A549 (cell line): ENCODE measurements around the gene PIGS. TPM values are rescaled to one million over a fixed set of nuclear protein-coding genes. Genes with fewer than 3 reads are reported as not detected.
"Not testable (repeated sequence)": the region's sequence is repeated elsewhere in the genome, so short reads cannot be mapped to it uniquely, and the experiment has no call there.

Source experiments
- ATAC-seq, 2 experiments: fragments of 200-7000 bp in 1 of 2; fragments of >200 bp in 1 of 2; cut with Nextera tagmentation in 1 of 2; cut with Tn5 transposase in 1 of 2; 3 replicates each; pipeline versions ENCODE4 v1.8.0 to v1.9.1; 2018 to 2020; ENCODE audit warnings: mild to moderate bottlenecking in 1 of 2, moderate library complexity in 1 of 2
- CTCF ChIA-PET: fragments of 300-600 bp; sonication (Branson Sonifier 250); formaldehyde crosslinking; extraction: SDS; loops from one replicate; lab custom pipeline; 2021; ENCODE audit warnings: antibody characterized with exemption, inconsistent platforms; lab: Yijun Ruan, JAX
- POLR2A ChIA-PET: fragments of 350-600 bp; formaldehyde crosslinking; extraction: SDS; loops from one replicate; lab custom pipeline; 2021; ENCODE audit warnings: antibody characterized with exemption, inconsistent platforms; lab: Yijun Ruan, JAX
- DNase-seq, 2 experiments: peaks; one replicate each; pipeline versions ENCODE4 v3.0.0 to v3.0.0-alpha.2; 2011 to 2016; ENCODE audit warnings: low read depth in 1 of 2, low spot score in 1 of 2
- FAIRE-seq: peaks from 2 replicates; lab custom pipeline; 2011; peaks lifted over from hg19 to GRCh38; lab: Jason Lieb, UNC
- H3K27ac ChIP-seq, 2 experiments: fragments of >200 bp; sonication (Bioruptor Twin); formaldehyde crosslinking; 3 replicates each; pipeline ENCODE4 v1.5.1; 2016 to 2017
- H3K4me1 ChIP-seq: fragments of >200 bp; sonication (Bioruptor Twin); formaldehyde crosslinking; 3 replicates; pipeline ENCODE4 v1.6.1; 2016
- H3K4me2 ChIP-seq: fragments of >200 bp; sonication (Bioruptor Twin); formaldehyde crosslinking; 3 replicates; pipeline ENCODE4 v1.6.1; 2016
- H3K4me3 ChIP-seq: fragments of >200 bp; sonication (Bioruptor Twin); formaldehyde crosslinking; 3 replicates; pipeline ENCODE4 v1.5.1; 2016
- H3K9me3 ChIP-seq: fragments of >200 bp; sonication (Bioruptor Twin); formaldehyde crosslinking; 3 replicates; pipeline ENCODE4 v1.6.1; 2016
- CEBPB ChIP-seq, 2 experiments: fragments of >200 bp in 1 of 2; sonication (Bioruptor Twin) in 1 of 2; formaldehyde crosslinking in 1 of 2; IDR thresholded peaks; 2 replicates each; pipeline ENCODE4 v1.6.1; 2012 to 2016
- EHMT2 ChIP-seq: fragments of 200-600 bp; sonication (generic); IDR thresholded peaks from 2 replicates; pipeline ENCODE4 v1.6.1; 2016; ENCODE audit warnings: antibody characterized with exemption, low read depth, mild to moderate bottlenecking, moderate library complexity
- FOSL2 ChIP-seq, 2 experiments: fragments of 450-650 bp in 1 of 2; fragments of >200 bp in 1 of 2; sonication (Bioruptor Twin) in 1 of 2; formaldehyde crosslinking; IDR thresholded peaks; 2 replicates each; pipeline versions ENCODE4 v1.5.0 to v1.6.1; 2016 to 2020; ENCODE audit warnings: mild to moderate bottlenecking in 1 of 2, moderate library complexity in 1 of 2
- HMGXB4 ChIP-seq: fragments of 250-450 bp; sonication (Bioruptor Pico); IDR thresholded peaks from 2 replicates; pipeline ENCODE4 v1.5.0; 2021; ENCODE audit warnings: mild to moderate bottlenecking, moderate library complexity, borderline replicate concordance
- HOXB5 ChIP-seq: fragments of 250-450 bp; sonication (Bioruptor Pico); IDR thresholded peaks from 2 replicates; pipeline ENCODE4 v1.5.0; 2020; ENCODE audit warnings: mild to moderate bottlenecking, moderate library complexity
- JUN ChIP-seq, 2 experiments: fragments of >200 bp; sonication (Bioruptor Twin); formaldehyde crosslinking; IDR thresholded peaks; 2 replicates in 1 of 2; 3 replicates in 1 of 2; pipeline ENCODE4 v1.6.1; 2016 to 2017
- JUNB ChIP-seq: fragments of >200 bp; sonication (Bioruptor Twin); formaldehyde crosslinking; IDR thresholded peaks from 2 replicates; pipeline ENCODE4 v1.6.1; 2016
- NFE2L2 ChIP-seq: fragments of 150-350 bp; conservative IDR thresholded peaks from 2 replicates; pipeline ENCODE4 v1.6.1; 2014; ENCODE audit warnings: low read length
- PBX3 ChIP-seq: IDR thresholded peaks from 2 replicates; pipeline ENCODE4 v1.6.1; 2012
- RARB ChIP-seq: fragments of 250-450 bp; sonication (Bioruptor Pico); IDR thresholded peaks from 2 replicates; pipeline ENCODE4 v1.8.0; 2021; ENCODE audit warnings: mild to moderate bottlenecking, moderate library complexity
- RCOR1 ChIP-seq: fragments of 150-350 bp; IDR thresholded peaks from 2 replicates; pipeline ENCODE4 v1.6.1; 2014; ENCODE audit warnings: antibody characterized with exemption, low read length, low read depth
- RNF2 ChIP-seq: fragments of 200-600 bp; sonication (generic); IDR thresholded peaks from 2 replicates; pipeline ENCODE4 v1.6.1; 2016; ENCODE audit warnings: low read depth, mild to moderate bottlenecking, antibody characterized with exemption, moderate library complexity, borderline replicate concordance
- SREBF2 ChIP-seq: fragments of 450-650 bp; IDR thresholded peaks from 2 replicates; pipeline ENCODE4 v1.6.1; 2014; ENCODE audit warnings: mild to moderate bottlenecking, moderate library complexity
- TP53 ChIP-seq: fragments of 250-450 bp; sonication (Bioruptor Pico); IDR thresholded peaks from 2 replicates; pipeline ENCODE4 v1.5.0; 2021; ENCODE audit warnings: mild to moderate bottlenecking, moderate library complexity
- ZNF302 ChIP-seq: fragments of 250-450 bp; sonication (Bioruptor Pico); IDR thresholded peaks from 2 replicates; pipeline ENCODE4 v1.9.0; 2021; ENCODE audit warnings: inconsistent platforms, mild to moderate bottlenecking, moderate library complexity
- WGBS: methylation state at CpG from one replicate; pipeline ENCODE4 v1.1.6; 2017; ENCODE audit errors: missing lambda C conversion rate; 5-methylcytosine and 5-hydroxymethylcytosine counted together
- polyA plus RNA-seq, 4 experiments: library from polyadenylated mRNA; depleted of rRNA in 3 of 4; stranded (reverse); fragments of >200 nt; fragmentation: RNase III in 1 of 4; extraction: RNeasy Plus Mini Kit Qiagen cat#74134 plus additional on column Dnase treatment in 1 of 4; gene quantifications; 2 replicates in 3 of 4; 3 replicates in 1 of 4; pipeline ENCODE4 v1.2.3, GENCODE V29; 2011 to 2017

The PIGS gene
- polyA plus RNA-seq, 2 of the 4 experiments (the other 2 are of a cell fraction) = 50.0 to 53.2 TPM

GRCh38 chr17:28610376-28610775, 39.1 kb upstream of the PIGS start:
- Histone ChIP-seq H3K4me1 (no peaks in the 10 kb centered on the region), H3K4me3 (no peak overlapping the region)
- CTCF ChIA-PET = interaction anchor here (0.9 to 3.3 kb wide), 7 partner anchors 9 to 115 kb away, joined by 3 to 20 read pairs (median 7); partner anchors contain the start of gene ALDOC

GRCh38 chr17:28604031-28604430, 32.7 kb upstream of the PIGS start:
- ATAC-seq, H3K4me1 ChIP-seq, H3K4me3 ChIP-seq, CTCF ChIA-PET, DNase-seq, H3K4me2 ChIP-seq, H3K9me3 ChIP-seq, FAIRE-seq, H3K27ac ChIP-seq, POLR2A ChIA-PET: not testable (repeated sequence)
- 86% methylated on average over 2 of the region's 31 CpGs for WGBS

More at GRCh38 chr17:28610376-28610775, 39.1 kb upstream of the PIGS start:
- ATAC-seq = no peak
- WGBS = 92% methylated on average over 8 of the region's 8 CpGs
- TF ChIP-seq SREBF2 = no peak
- TF ChIP-seq RARB = no peak
- TF ChIP-seq CEBPB (IDR thresholded peaks at IDR 0.05) = no peak
- TF ChIP-seq ZNF302 = no peak
- TF ChIP-seq HMGXB4 (CRISPR knock-in tag) = no peak
- TF ChIP-seq EHMT2 = no peak
- no peak for TF ChIP-seq HOXB5
- no peak for TF ChIP-seq PBX3
- TF ChIP-seq JUN (IDR thresholded peaks at IDR 0.05) = no peak
- TF ChIP-seq FOSL2 (IDR thresholded peaks at IDR 0.05) = no peak
- no peak for TF ChIP-seq FOSL2 (CRISPR knock-in tag; IDR thresholded peaks at IDR 0.05)
- no peak for TF ChIP-seq NFE2L2
- TF ChIP-seq, all 56 proteins: peak for 0
- POLR2A ChIA-PET = interaction anchor here (1.2 kb wide), 2 partner anchors 11 to 34 kb away, joined by 3 to 4 read pairs; no protein-coding TSS in a partner anchor
- FAIRE-seq (no peak), DNase-seq (no peak)
- H3K27ac ChIP-seq = no peak overlapping the region
- no peaks in the 10 kb centered on the region for H3K9me3 ChIP-seq
- H3K4me2 ChIP-seq = no peak overlapping the region

GRCh38 chr17:28599311-28600184, 28.2 kb upstream of the PIGS start:
- ChIA-PET POLR2A (interaction anchor here (0.9 to 1.1 kb wide), 4 partner anchors 12 to 120 kb away, joined by 3 to 4 read pairs (median 4); partner anchors contain the start of genes BLTP2, PIGS and RPL23A), CTCF (interaction anchor here (0.7 to 3.1 kb wide), 5 partner anchors 8 to 141 kb away, joined by 3 to 20 read pairs (median 3); partner anchors contain the start of gene BLTP2)

More at GRCh38 chr17:28599311-28600184, 28.2 kb upstream of the PIGS start:
- Histone ChIP-seq H3K27ac (peak overlapping the region; percentile 55 to 88), H3K4me1 (peaks cover 17% of the 10 kb centered on the region), H3K4me2 (peak overlapping the region; percentile 78), H3K9me3 (no peaks in the 10 kb centered on the region), H3K4me3 (peak overlapping the region; percentile 79)
- WGBS = 12% methylated on average over 40 of the region's 40 CpGs
- no peak for TF ChIP-seq FOSL2 (IDR thresholded peaks at IDR 0.05)
- TF ChIP-seq FOSL2 (CRISPR knock-in tag; IDR thresholded peaks at IDR 0.05) = peak; percentile 47
- TF ChIP-seq JUN (IDR thresholded peaks at IDR 0.05) = peak in 1 of 2 experiments; percentile 39; a peak in 1 of 5 replicates
- no peak for TF ChIP-seq JUNB
- TF ChIP-seq RNF2 = no peak
- 0 out of 2 replicates have a peak, but pooled peaks have one; percentile 25 for TF ChIP-seq TP53
- no peak for TF ChIP-seq RCOR1
- peak; percentile 72 to 83 for DNase-seq
- no peak for FAIRE-seq
- ATAC-seq = peak; percentile 79 to 83
